Colonic mucosa (tissue), 4 donors: ENCODE measurements around the gene TMEM117. TPM values are rescaled to one million over a fixed set of nuclear protein-coding genes. Genes with fewer than 3 reads are reported as not detected.
"Not testable (repeated sequence)": the region's sequence is repeated elsewhere in the genome, so short reads cannot be mapped to it uniquely, and the experiment has no call there.

Experiments
- DNase-seq: peaks from one replicate; pipeline ENCODE4 v3.0.0-alpha.2; 2020
- H3K27ac ChIP-seq: fragments of 200-600 bp; one replicate; pipeline ENCODE4 v1.8.0; 2021
- H3K27me3 ChIP-seq: fragments of 200-600 bp; one replicate; pipeline ENCODE4 v1.8.0; 2021
- H3K36me3 ChIP-seq: fragments of 200-600 bp; one replicate; pipeline ENCODE4 v1.8.0; 2021
- H3K4me1 ChIP-seq: fragments of 200-600 bp; one replicate; pipeline ENCODE4 v1.8.0; 2021; ENCODE audit warnings: mild to moderate bottlenecking
- H3K4me3 ChIP-seq: fragments of 200-600 bp; one replicate; pipeline ENCODE4 v1.8.0; 2021
- H3K9ac ChIP-seq, 2 donors: one replicate each; pipeline ENCODE4 v1.7.0; 2013; ENCODE audit warnings: control low read depth in 2 of 2, low read depth in 2 of 2, low read length in 2 of 2
- H3K9me3 ChIP-seq: fragments of 200-600 bp; one replicate; pipeline ENCODE4 v1.8.0; 2021
- CTCF ChIP-seq: fragments of 200-600 bp; IDR thresholded peaks from one replicate; pipeline ENCODE4 v1.8.0; 2022; ENCODE audit warnings: antibody characterized with exemption, mild to moderate bottlenecking
- intact Hi-C: fragments of 100-400 bp; cut with DNase I; formaldehyde crosslinking; loops from one replicate; pipeline ENCODE4 v1.14.1; 2022
- total RNA-seq, 2 donors: library from RNA; stranded (reverse); fragmentation: NEBNext Ultra II Directional in 1 of 2; extraction: Animal tissue kit (Norgen Biotek cat#: 25700) in 1 of 2; gene quantifications; one replicate each; pipeline ENCODE4 v1.2.1, GENCODE V29; 2021
- donor health status: healthy.
- donor health status: DM: no; HTN: no; CAD: no.
- donor health status: DM: no; HTN: no; CAD: no.

The TMEM117 gene
- total RNA-seq, 2 donors from 2014 or later = 7.4 to 8.0 TPM

- Histone ChIP-seq H3K9ac (no peak overlapping the region), H3K27me3 (no peaks in the 10 kb centered on the region), H3K9me3 (no peaks in the 10 kb centered on the region), H3K36me3 (no peaks in the 10 kb centered on the region), H3K27ac (no peak overlapping the region), H3K4me3 (no peak overlapping the region), H3K4me1 (no peaks in the 10 kb centered on the region)
- no peak for DNase-seq
- intact Hi-C loops = no loop called here
- no peak for TF ChIP-seq CTCF
Measured at GRCh38 chr12:44193281-44193680, 357.4 kb downstream of the TMEM117 start.

DNA sequence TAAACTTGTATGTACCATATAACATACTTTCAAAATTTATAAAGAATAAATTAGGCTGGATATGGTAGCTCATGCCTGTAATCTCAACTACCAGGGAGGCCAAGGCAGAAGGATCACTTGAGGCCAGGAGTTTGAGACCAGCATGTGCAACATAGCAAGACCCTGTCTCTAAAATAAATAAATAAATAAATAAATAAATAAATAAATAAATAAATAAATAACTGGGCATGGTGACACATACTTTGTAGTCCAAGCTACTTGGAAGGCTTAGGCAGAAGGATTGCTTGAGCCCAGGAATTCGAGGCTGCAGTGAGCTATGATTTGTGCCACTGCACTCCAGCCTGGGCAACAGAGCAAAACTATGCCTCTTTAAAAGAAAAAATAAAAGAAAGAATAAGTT is 359.8 kb downstream of the TMEM117 start:
- H3K36me3 ChIP-seq, H3K27me3 ChIP-seq, H3K4me1 ChIP-seq, H3K9ac ChIP-seq, H3K4me3 ChIP-seq, intact Hi-C loops, DNase-seq, H3K27ac ChIP-seq, H3K9me3 ChIP-seq: not testable (repeated sequence)

GRCh38 chr12:44206045-44206444 is 370.2 kb downstream of the TMEM117 start:
- no peak overlapping the region for H3K27ac ChIP-seq
- H3K4me3 ChIP-seq = no peak overlapping the region
- no peak overlapping the region for H3K9ac ChIP-seq
- H3K27me3 ChIP-seq = no peaks in the 10 kb centered on the region
- H3K9me3 ChIP-seq = no peaks in the 10 kb centered on the region
- no peak for TF ChIP-seq CTCF
- no peaks in the 10 kb centered on the region for H3K4me1 ChIP-seq
- no peak for DNase-seq
- intact Hi-C loops = no loop called here
- no peaks in the 10 kb centered on the region for H3K36me3 ChIP-seq

DNA sequence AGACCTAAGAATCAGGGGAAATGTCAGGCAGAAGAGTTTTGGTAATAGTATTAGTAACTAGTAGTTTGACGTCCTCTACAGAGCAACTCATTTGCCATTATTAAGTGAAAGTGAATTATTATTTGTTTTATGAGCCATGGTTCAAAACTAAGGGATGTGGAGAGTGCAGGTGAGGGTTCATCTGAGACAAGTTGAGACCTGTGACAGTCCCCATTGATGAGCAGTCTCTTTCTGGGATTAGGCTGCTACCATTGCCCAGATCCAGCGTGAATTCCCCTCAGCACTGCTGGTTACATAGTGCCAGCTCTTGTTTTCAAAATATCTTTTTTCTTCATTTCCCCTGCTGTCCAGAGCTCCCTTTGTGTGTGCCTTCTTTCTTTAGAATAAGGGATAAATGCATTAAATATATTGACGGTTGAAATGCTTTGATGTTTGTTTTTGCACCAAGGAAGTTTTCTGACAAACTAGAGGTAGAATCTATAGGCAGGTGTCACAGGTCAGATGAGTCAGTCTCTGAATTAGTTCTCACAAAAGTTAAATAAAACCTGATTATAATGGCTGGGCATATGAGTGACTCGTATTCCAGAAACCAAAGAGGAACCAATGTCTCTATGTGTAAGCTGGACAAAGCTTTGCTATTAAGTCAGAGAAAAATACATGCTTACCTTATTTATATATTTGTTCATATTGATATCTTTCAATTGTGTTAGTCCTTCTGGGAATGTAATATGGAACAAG is 381.4 kb downstream of the TMEM117 start:
- no peak overlapping the region for H3K27ac ChIP-seq
- no peaks in the 10 kb centered on the region for H3K4me1 ChIP-seq
- no peak overlapping the region for H3K9ac ChIP-seq
- TF ChIP-seq CTCF = no peak
- no peaks in the 10 kb centered on the region for H3K9me3 ChIP-seq
- intact Hi-C loops = no loop called here
- H3K36me3 ChIP-seq = no peaks in the 10 kb centered on the region
- no peak overlapping the region for H3K4me3 ChIP-seq
- H3K27me3 ChIP-seq = no peaks in the 10 kb centered on the region
- DNase-seq = no peak

- Histone ChIP-seq H3K27me3 (no peaks in the 10 kb centered on the region), H3K4me1 (no peaks in the 10 kb centered on the region), H3K27ac (no peak overlapping the region), H3K9me3 (no peaks in the 10 kb centered on the region), H3K4me3 (no peak overlapping the region), H3K36me3 (no peaks in the 10 kb centered on the region), H3K9ac (no peak overlapping the region)
- DNase-seq = no peak
- TF ChIP-seq CTCF = no peak
- intact Hi-C loops = no loop called here
Measured at GRCh38 chr12:44223736-44224135, 387.9 kb downstream of the TMEM117 start.

DNA sequence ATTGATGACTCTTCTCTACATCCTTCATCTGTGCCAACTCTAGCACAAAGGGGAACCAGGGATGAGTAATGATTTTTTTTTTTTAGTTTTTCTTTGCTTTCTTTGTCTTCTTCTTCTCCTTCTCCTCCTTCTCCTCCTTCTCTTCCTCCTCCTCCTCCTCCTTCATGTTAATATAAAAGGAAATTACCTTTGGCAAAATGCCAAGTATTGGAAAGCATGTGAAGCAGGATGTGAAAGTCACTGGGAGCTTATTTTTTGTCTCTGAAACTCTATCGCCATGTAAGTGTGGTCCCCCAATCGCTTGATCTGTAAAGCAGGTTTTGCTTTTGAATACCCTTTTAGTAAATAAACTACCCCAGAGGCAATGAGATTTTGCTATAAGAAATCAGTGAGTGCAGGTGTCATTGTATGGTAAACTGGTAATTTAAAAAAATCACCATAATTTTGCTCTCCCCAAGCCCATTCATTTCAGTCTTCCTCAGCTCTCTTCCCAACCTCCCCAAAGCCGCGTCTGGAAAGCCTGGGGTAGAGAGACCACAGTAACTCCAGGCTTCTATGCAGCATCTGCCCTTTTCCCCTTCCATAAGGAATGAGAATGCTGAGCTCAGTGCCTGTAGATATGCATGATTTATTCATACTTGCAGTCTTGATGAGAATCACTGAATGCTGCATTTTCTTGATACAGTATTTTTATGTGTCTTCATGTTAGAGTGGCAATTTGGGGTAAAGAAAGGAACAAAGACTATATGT is 388.7 kb downstream of the TMEM117 start:
- Histone ChIP-seq H3K9ac (no peak overlapping the region), H3K36me3 (no peaks in the 10 kb centered on the region), H3K4me1 (no peaks in the 10 kb centered on the region), H3K27ac (no peak overlapping the region), H3K9me3 (no peaks in the 10 kb centered on the region), H3K4me3 (no peak overlapping the region), H3K27me3 (no peaks in the 10 kb centered on the region)
- no peak for DNase-seq
- no peak for TF ChIP-seq CTCF
- intact Hi-C loops = no loop called here
